Measurements from ENCODE around the gene TTLL4.

DNA sequence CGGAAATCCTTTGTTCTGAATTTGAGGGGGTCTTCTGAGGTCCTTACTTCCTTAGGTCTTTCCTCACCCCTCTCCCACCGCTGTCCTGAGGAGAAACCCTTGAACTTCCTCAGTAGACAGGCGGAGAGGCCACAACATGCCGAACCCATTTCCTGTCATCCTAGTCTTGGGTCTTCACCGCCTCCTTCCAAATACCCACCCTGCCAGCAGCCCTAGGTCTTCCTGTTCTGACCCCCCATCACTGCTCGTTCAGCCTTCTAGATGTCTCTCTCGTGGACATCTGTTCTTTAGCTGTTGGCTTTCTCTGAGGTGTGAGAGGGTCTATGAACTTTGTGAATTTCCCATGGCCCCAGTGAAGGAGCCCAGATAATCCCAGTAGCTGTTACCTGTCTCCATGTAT lies 44.1 kb downstream of the TTLL4 start:
- TF ChIP-seq, protein P1, sequence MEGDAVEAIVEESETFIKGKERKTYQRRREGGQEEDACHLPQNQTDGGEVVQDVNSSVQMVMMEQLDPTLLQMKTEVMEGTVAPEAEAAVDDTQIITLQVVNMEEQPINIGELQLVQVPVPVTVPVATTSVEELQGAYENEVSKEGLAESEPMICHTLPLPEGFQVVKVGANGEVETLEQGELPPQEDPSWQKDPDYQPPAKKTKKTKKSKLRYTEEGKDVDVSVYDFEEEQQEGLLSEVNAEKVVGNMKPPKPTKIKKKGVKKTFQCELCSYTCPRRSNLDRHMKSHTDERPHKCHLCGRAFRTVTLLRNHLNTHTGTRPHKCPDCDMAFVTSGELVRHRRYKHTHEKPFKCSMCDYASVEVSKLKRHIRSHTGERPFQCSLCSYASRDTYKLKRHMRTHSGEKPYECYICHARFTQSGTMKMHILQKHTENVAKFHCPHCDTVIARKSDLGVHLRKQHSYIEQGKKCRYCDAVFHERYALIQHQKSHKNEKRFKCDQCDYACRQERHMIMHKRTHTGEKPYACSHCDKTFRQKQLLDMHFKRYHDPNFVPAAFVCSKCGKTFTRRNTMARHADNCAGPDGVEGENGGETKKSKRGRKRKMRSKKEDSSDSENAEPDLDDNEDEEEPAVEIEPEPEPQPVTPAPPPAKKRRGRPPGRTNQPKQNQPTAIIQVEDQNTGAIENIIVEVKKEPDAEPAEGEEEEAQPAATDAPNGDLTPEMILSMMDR (IDR thresholded peaks at IDR 0.05), result no peak
- no peak for TF ChIP-seq POLR2AphosphoS5 (IDR thresholded peaks at IDR 0.05)

Data from suprapubic skin (tissue), 3 donors.